NK-92 (cell line): ENCODE data around the gene CCDC174.
"Not testable (repeated sequence)": the region's sequence is repeated elsewhere in the genome, so short reads cannot be mapped to it uniquely, and the experiment has no call there.

ENCODE experiments used
- DNase-seq: peaks from one replicate; lab custom pipeline; 2025; ENCODE audit not compliant: unreplicated experiment; lab: John Stamatoyannopoulos, UW

CCDC174 gene

GRCh38 chr3:14651440-14652251 is at the start of gene CCDC174:
CCDC174 (plus strand) TSS chr3:14651762; CDS start chr3:14651837, 75 bp downstream.
- DNase-seq = peak; percentile 73

DNA sequence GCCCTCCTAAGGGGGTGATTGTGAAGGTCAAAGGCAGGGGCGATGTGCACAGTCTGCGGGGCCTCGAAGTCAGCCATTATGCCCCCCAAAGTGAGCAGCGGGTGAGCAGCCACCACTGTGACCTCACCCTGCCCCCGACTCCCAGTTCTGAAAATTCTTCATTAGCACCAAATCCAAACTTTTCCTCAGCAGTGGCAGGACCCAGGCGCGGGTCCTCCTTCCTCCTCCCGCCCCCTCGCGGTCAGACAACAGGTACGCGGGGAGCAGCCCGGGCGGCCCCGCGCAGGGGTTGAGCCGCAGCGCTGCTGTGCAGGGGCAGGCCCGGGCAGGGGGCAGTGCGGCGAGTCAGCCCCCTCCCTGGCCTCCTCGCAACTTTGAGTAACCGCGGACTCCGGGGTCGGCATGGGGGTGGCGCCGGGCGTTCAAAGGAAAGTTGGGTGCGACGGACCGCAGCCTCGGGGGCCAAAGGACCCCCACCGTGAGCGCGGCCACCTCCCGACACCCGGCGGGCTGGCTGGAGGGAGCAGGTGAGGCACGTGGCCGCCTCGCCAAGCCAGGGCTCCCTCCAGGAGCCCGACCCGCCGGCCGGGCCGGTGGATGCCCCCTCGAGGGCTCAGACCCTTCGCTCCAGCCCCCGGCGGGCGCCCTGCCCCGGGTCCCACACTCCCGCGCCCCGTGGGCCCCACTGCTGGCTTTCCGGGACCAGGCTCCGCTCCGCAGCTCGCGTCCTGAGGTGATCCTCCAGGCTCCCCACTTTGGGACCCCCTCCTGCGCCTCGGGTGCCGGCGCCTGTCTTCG is 49.4 kb upstream of the CCDC174 start:
- no peak for DNase-seq

GRCh38 chr3:14602804-14603644 is 48.5 kb upstream of the CCDC174 start:
- no peak for DNase-seq

- no peak for DNase-seq
Measured at GRCh38 chr3:14605067-14605466, 46.5 kb upstream of the CCDC174 start.

DNA sequence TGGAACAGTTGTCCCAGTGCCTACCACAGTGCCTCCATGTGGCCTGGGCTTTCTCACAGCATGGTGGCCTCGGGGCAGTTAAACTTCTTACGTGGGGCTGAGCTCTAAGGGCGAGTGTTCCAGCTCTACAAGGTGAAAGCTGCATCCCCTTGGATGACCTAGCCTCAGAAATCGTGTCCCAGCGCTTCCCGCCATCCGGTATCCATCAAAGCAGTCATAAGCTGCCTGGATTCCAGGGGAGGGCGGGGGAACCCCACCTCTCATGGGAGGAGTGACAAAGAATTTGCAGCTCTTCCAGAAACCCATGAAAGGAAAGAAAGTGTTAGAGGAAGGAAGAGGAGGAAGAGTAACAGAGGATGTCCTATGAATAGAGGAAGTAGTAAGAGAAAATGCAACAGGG is 45.8 kb upstream of the CCDC174 start:
- no peak for DNase-seq

DNA sequence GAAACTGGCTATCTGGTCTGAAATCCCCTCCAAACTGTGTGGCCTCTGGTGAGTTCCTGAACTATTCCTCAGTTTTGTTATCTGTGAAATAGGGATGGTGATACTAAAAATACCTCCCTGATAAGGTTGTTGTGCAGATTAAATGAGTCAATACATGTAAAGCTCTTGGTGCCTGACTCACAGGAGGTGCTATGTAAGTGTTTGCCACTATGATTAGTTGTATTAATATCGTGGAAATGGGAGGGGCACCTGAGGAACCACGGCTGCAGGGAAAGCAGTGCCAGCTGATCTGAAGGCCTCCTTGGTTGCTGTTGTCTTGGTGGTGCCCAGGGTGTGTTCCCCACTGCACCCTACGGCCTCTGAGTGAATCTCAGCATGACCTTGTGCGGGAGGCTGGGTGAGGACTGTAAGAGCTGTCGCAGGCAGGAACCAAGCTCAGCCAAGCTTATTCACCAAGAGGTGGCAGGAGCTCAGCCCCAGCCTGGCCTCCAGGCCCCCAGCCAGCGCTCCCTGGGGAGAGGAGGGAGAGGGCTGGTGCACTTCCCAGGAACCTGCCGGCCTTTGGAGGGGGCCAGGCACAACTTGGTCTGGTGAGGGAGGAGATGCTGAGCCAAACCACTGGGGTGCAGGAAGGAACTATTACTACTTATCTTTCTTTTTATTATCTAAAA is 44.8 kb upstream of the CCDC174 start:
- DNase-seq = no peak

GRCh38 chr3:14608298-14608697 is 43.3 kb upstream of the CCDC174 start:
- no peak for DNase-seq

GRCh38 chr3:14609058-14609457 is 42.5 kb upstream of the CCDC174 start:
- not testable (repeated sequence) for DNase-seq

- DNase-seq = no peak
Measured at GRCh38 chr3:14609506-14609905, 42.1 kb upstream of the CCDC174 start.

DNA sequence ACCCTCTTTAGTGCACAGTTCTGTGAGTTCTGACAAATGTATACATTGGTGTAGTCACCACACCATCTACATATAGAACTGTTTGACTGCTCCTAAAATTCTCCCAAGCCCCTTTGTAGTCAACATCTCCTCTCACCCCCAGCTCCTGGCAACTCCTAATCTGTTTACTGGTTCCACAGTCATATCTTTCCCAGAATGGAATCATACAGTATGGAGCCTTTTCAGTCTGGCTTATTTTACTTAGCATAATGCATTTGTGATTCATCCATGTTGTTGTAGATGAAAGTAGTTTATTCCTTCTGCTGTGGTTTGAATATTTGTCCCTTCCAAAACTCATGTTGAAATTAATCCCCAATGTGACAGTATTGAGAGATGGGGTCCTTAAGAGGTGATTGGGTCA is 41.6 kb upstream of the CCDC174 start:
- DNase-seq = no peak

DNA sequence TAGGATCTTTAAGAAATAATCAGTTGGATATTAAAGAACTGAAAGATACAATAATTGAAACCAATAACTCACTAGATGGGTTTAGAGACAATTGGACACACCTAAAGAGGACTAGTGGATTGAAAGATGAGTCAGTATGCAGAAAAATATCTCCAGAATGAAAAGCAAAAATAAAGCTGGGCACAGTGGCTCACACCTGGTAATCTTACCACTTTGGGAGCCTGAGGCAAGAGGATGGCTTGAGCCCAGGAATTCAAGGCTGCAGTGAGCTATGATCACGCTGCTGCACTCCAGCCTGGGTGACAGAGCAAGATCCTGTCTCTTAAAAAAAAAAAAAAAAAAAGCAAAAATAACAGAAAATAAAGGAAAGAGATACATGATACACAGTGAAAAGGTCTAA is 37.4 kb upstream of the CCDC174 start:
- no peak for DNase-seq

- DNase-seq = no peak
Measured at GRCh38 chr3:14614862-14615261, 36.7 kb upstream of the CCDC174 start.

- no peak for DNase-seq
Measured at GRCh38 chr3:14616606-14617507, 34.7 kb upstream of the CCDC174 start.

DNA sequence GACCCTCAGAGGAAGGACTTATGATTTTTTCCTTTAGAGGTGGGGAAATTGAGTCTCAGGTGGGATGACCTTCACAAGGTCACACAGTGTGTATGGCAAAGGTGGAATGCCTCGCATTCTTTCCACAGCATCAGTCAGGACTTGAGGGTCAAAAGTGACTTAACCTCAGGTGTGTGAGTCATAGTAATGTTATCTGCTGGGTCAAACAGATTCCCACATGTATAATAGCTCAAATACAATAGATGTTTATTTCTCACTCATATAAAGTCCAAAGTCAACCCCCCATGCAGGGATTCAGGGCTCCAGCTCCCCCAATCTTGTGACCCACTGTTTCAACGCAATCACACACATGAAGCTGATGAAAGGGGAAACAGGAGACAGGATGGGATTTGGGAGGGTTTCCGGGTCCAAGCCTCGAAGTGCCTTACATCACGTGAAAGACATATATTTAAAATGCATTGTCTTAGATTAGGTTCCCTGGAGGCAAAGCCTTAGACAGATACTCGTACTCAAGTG is 34.0 kb upstream of the CCDC174 start:
- DNase-seq = no peak

DNA sequence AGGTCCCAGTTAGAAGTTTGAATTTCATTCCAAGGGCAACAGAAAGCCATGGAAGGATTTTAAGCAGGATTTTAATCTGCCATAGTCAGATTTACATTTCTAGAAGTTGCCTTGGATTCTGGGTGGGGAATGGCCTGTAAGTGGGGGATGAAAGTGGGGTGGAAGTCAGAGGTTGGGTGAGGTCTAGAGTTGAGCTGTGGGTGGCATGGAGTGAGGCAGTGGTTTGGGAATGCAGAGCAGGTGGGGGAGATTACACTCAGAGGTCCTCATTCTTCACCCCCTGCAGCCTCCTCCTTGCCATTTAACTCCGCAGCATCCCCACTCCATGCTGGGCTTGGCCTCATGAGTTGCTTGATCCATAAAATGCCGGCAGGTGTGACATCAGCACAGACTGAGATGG is 32.0 kb upstream of the CCDC174 start:
- no peak for DNase-seq

DNA sequence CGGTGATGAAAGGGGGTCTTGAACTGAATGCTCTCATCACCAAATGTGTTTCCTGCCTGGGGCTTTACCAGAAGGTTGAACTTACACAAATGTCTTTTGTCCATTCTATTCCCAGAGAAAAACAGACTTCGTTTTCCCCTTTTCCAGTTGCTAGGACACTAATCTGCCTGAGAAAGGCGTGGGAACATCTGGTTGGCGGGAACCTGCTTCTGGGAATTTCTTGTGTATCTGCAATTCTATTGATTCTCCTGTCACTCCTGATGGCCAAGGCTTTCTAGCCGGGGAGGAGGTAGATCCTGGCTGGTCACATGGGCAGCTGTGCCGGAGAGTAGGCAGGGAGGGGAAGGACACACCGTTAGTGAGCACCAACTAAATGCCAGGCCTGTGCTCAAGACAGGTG is 31.1 kb upstream of the CCDC174 start:
- no peak for DNase-seq

- no peak for DNase-seq
Measured at GRCh38 chr3:14621093-14621492, 30.5 kb upstream of the CCDC174 start.

DNA sequence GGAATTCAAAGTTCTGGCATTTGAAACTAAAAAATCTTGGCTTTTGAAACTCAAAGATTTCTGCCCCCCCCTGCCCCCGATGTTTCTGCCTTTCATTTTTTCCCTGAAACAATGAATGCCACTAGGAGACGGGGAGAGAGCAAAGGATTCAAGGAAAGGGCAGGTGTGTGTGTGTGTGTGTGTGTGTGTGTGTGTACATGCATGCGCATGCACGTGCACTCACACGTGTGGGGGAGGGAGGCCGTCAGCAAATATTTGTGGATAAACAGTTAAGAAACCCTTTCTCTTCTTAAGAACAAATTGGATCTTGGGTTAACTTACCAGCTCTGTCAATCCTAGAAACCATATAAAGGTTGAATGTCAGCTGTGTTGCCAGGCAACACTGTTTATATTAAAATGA is 29.2 kb upstream of the CCDC174 start:
- no peak for DNase-seq

DNA sequence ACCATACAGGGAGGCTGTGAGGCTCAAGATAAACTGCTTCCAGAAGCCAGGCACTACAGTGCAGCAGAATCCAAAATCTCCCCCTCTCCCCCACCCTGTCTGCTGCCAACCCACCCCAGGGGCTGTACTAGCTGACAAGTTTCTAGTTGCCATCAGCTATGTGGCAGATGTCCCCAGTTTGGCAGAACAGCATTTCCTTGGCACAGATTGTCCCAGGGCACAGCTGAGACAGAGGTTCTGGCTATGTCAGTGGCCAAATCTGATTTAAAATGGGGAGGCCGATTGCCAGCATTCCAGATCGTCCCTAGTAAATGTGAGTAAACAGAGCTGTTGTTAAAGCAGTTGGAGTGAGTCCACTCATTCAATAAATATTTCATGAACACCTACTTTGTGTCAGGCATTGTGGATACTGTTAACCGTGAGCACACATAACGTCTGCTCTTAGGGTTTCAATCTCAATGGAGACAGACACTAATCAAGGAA is 28.0 kb upstream of the CCDC174 start:
- DNase-seq = no peak
